Measurements from ENCODE around the gene TARBP2.

- no peak for TF ChIP-seq EZH2 (IDR thresholded peaks at IDR 0.05)
- TF ChIP-seq CTCF (IDR thresholded peaks at IDR 0.05), result no peak
These were observed 4.0 kb downstream of the TARBP2 start for GRCh38 chr12:53505086-53505485.
